Osteocyte (in vitro differentiated cells): ENCODE measurements around the gene CAMK1. TPM values are rescaled to one million over a fixed set of nuclear protein-coding genes. Genes with fewer than 3 reads are reported as not detected.

Source experiments
- DNase-seq: peaks from one replicate; pipeline ENCODE4 v3.0.0; 2021; ENCODE audit warnings: mixed read lengths; ENCODE audit not compliant: unreplicated experiment; ENCODE audit errors: extremely low spot score
- H3K27ac Mint-ChIP-seq: one replicate; pipeline ENCODE4 v1.8.0; 2021; ENCODE audit warnings: mild to moderate bottlenecking, mixed read lengths; ENCODE audit not compliant: unreplicated experiment
- H3K27me3 Mint-ChIP-seq: one replicate; pipeline ENCODE4 v1.8.0; 2021; ENCODE audit warnings: mixed read lengths; ENCODE audit not compliant: unreplicated experiment
- H3K36me3 Mint-ChIP-seq: one replicate; pipeline ENCODE4 v1.8.0; 2021; ENCODE audit warnings: mixed read lengths; ENCODE audit not compliant: unreplicated experiment
- H3K4me1 Mint-ChIP-seq: one replicate; pipeline ENCODE4 v1.8.0; 2021; ENCODE audit warnings: mixed read lengths; ENCODE audit not compliant: unreplicated experiment
- H3K4me3 Mint-ChIP-seq: one replicate; pipeline ENCODE4 v1.8.0; 2021; ENCODE audit warnings: mild to moderate bottlenecking, moderate library complexity, mixed read lengths; ENCODE audit not compliant: unreplicated experiment
- H3K9me3 Mint-ChIP-seq: one replicate; pipeline ENCODE4 v1.8.0; 2021; ENCODE audit warnings: mixed read lengths; ENCODE audit not compliant: unreplicated experiment
- CTCF ChIP-seq: fragments of 200-600 bp; sonication (generic); IDR thresholded peaks from 2 replicates; pipeline ENCODE4 v1.5.0; 2021; ENCODE audit warnings: antibody characterized with exemption, mild to moderate bottlenecking, moderate library complexity
- total RNA-seq: library from RNA; stranded (reverse); gene quantifications from 2 replicates; pipeline ENCODE4 v1.2.1, GENCODE V29; 2021

The CAMK1 gene
- total RNA-seq, 1 donor from 2014 or later, result 10.7 TPM

GRCh38 chr3:9717563-9717962 is 52.2 kb downstream of the CAMK1 start:
- Mint-ChIP-seq H3K4me3 (no peak overlapping the region), H3K27ac (no peak overlapping the region), H3K4me1 (no peaks in the 10 kb centered on the region), H3K36me3 (no peaks in the 10 kb centered on the region), H3K27me3 (peaks cover 48% of the 10 kb centered on the region), H3K9me3 (no peaks in the 10 kb centered on the region)
- no peak for DNase-seq
- no peak for TF ChIP-seq CTCF

GRCh38 chr3:9716801-9717555 is 52.8 kb downstream of the CAMK1 start:
- H3K36me3 Mint-ChIP-seq, result no peaks in the 10 kb centered on the region
- H3K27me3 Mint-ChIP-seq, result peaks cover 45% of the 10 kb centered on the region
- no peaks in the 10 kb centered on the region for H3K4me1 Mint-ChIP-seq
- DNase-seq, result no peak
- H3K27ac Mint-ChIP-seq, result no peak overlapping the region
- no peak overlapping the region for H3K4me3 Mint-ChIP-seq
- no peak for TF ChIP-seq CTCF
- H3K9me3 Mint-ChIP-seq, result no peaks in the 10 kb centered on the region

GRCh38 chr3:9715764-9716437 is 53.8 kb downstream of the CAMK1 start:
- peak; percentile 61 for TF ChIP-seq CTCF

GRCh38 chr3:9715136-9715535 is 54.6 kb downstream of the CAMK1 start:
- no peak overlapping the region for H3K4me3 Mint-ChIP-seq
- peaks cover 36% of the 10 kb centered on the region for H3K27me3 Mint-ChIP-seq
- no peak for TF ChIP-seq CTCF
- no peaks in the 10 kb centered on the region for H3K9me3 Mint-ChIP-seq
- no peaks in the 10 kb centered on the region for H3K36me3 Mint-ChIP-seq
- DNase-seq, result no peak
- H3K27ac Mint-ChIP-seq, result no peak overlapping the region
- H3K4me1 Mint-ChIP-seq, result no peaks in the 10 kb centered on the region

More at GRCh38 chr3:9715764-9716437, 53.8 kb downstream of the CAMK1 start:
- H3K36me3 Mint-ChIP-seq, result no peaks in the 10 kb centered on the region
- no peak for DNase-seq
- H3K9me3 Mint-ChIP-seq, result no peaks in the 10 kb centered on the region
- no peaks in the 10 kb centered on the region for H3K4me1 Mint-ChIP-seq
- no peak overlapping the region for H3K27ac Mint-ChIP-seq
- peaks cover 40% of the 10 kb centered on the region for H3K27me3 Mint-ChIP-seq
- no peak overlapping the region for H3K4me3 Mint-ChIP-seq

- no peaks in the 10 kb centered on the region for H3K9me3 Mint-ChIP-seq
These were observed 56.6 kb downstream of the CAMK1 start for GRCh38 chr3:9713142-9713541.

More at GRCh38 chr3:9713142-9713541, 56.6 kb downstream of the CAMK1 start:
- H3K36me3 Mint-ChIP-seq, result no peaks in the 10 kb centered on the region
- no peak for TF ChIP-seq CTCF
- H3K27me3 Mint-ChIP-seq, result peaks cover 33% of the 10 kb centered on the region
- no peak overlapping the region for H3K27ac Mint-ChIP-seq
- no peaks in the 10 kb centered on the region for H3K4me1 Mint-ChIP-seq
- no peak for DNase-seq
- H3K4me3 Mint-ChIP-seq, result no peak overlapping the region
